Left lobe of liver (tissue), 2 donors: ENCODE results near the gene KIF1B. TPM values are rescaled to one million over a fixed set of nuclear protein-coding genes. Genes with fewer than 3 reads are reported as not detected.
"Not testable (repeated sequence)": the region's sequence is repeated elsewhere in the genome, so short reads cannot be mapped to it uniquely, and the experiment has no call there.

Experiments
- ATAC-seq: fragments of 200-7000 bp; cut with Tn5 transposase; one replicate; pipeline ENCODE4 v1.9.1; 2020; ENCODE audit warnings: mild to moderate bottlenecking, moderate library complexity
- DNase-seq: peaks from one replicate; pipeline ENCODE4 v3.0.0-alpha.2; 2020; ENCODE audit warnings: low spot score
- total RNA-seq: library from RNA; stranded (reverse); gene quantifications from one replicate; pipeline ENCODE4 v1.2.1, GENCODE V29; 2021
- donor health status: DM: no; HTN: no; CAD: no; lungs with moderate emphysema.
- donor health status: DM: no; HTN: yes; CAD: no.

Gene KIF1B
- total RNA-seq, 1 donor from 2014 or later: 28.5 TPM

DNA sequence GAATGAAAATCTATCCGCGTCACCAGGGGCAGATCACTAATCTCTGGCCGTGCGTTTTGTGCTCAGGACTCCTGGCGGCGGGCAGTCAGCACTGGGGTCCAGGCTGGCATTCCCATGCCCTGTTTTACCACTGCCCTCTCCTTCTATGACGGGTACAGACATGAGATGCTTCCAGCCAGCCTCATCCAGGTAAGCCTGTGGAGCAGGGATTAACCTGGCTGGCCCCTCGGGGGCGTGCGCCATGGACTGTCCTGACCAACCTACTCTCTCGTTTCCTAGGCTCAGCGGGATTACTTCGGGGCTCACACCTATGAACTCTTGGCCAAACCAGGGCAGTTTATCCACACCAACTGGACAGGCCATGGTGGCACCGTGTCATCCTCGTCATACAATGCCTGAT, 209.0 kb downstream of the KIF1B start:
- no peak for ATAC-seq
- DNase-seq: no peak

DNA sequence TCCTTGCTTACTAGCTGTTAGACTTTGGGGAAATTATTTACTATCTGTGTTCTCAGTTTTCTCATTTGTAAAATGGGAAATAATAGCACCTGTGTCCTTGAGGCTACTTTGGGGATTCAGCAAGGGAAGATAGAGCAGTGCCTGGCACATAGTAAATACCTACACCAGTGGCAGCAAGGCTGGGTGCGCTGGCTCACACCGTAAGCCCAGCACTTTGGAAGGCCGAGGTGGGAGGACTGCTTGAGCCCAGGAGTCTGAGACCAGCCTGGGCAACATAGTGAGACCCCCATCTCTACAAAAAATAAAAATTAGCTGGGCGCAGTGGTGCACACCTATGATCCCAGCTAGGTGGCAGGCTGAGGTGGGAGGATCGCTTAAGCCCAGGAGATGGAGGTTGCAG, 211.3 kb downstream of the KIF1B start:
- ATAC-seq (no peak), DNase-seq (no peak)

DNA sequence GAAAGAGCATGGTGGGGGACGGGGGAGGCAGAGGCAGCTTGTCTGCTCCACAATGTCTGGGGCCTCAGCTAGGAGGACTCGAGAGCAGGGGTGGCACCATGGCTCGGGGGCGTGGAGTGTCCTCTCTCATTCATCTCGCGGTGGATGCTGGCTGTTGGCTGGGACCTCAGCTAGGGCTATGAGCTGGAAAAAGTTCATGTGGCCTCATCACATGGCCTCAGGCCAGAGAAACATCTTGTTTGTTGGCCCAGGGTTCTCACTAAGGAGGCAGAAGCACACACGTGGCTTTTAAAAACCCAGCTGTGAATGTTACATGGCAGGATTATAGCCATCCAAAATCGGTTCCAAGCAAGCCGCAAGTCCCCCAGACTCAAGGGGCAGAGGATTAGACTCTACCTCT, 213.7 kb downstream of the KIF1B start:
- DNase-seq (peak; percentile 73), ATAC-seq (peak; percentile 81)

DNA sequence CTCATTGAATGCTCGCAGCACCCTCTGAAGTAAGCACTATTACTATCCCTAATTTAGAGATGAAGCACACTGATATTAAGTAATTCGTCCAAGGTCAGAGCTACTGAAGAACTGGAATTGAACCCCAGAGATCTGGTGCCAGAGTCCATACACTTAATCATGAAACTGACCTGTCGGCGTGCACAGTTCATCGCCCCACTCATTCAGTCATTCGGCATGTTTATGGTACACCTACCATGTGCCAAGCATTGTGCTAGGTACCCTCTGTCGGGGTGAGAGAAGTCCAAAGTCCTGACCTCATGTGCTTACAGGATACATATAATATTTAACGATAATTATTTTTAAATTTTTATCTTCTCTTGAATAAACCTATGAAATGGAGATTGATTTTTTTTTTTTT, 214.3 kb downstream of the KIF1B start:
- DNase-seq (no peak), ATAC-seq (no peak)

DNA sequence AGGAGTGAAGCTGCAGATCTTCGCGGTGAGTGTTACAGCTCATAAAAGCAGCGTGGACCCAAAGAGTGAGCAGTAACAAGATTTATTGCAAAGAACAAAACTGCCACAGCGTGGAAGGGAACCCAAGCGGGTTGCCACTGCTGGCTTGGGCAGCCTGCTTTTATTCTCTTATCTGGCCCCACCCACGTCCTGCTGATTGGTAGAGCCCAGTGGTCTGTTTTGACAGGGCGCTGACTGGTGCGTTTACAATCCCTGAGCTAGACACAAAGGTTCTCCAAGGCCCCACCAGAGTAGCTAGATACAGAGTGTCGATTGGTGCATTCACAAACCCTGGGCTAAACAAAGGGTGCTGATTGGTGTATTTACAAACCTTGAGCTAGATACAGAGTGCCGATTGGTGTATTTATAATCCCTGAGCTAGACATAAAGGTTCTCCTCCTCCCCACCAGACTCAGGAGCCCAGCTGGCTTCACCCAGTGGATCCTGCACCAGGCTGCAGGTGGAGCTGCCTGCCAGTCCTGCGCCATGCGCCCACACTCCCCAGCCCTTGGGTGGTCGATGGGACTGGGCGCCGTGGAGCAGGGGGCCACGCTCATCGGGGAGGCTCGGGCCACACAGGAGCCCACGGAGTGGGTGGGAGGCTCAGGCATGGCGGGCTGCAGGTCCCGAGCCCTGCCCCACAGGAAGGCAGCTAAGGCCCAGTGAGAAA, 215.6 kb downstream of the KIF1B start:
- DNase-seq, ATAC-seq: not testable (repeated sequence)

DNA sequence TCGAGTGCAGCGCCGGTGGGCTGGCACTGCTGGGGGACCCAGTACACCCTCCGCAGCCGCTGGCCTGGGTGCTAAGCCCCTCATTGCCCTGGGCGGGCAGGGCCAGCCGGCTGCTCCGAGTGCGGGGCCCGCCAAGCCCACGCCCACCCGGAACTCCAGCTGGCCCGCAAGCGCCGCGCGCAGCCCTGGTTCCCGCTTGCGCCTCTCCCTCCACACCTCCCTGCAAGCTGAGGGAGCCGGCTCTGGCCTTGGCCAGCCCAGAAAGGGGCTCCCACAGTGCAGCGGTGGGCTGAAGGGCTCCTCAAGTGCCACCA, 216.1 kb downstream of the KIF1B start:
- DNase-seq, ATAC-seq: not testable (repeated sequence)

DNA sequence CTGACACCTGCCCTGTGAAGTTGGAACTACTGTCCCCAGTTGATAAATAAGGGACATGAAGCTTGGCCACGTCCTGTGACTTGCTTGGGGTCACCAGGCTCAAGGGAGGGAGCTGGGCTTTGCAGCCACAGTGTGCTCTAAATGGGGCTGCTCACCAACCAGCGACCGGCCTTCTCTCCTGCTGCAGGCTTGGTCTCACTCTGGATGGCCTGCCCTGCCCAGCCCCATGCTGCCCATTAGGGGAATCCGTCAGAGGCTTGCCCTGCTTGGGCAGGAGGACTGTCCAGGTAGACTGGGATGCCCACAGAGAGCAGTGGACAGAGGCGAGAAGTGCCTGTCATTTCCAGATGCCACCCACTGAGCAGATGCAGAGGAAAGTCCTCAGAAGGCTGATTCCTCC, 218.6 kb downstream of the KIF1B start:
- ATAC-seq: no peak
- DNase-seq: no peak

DNA sequence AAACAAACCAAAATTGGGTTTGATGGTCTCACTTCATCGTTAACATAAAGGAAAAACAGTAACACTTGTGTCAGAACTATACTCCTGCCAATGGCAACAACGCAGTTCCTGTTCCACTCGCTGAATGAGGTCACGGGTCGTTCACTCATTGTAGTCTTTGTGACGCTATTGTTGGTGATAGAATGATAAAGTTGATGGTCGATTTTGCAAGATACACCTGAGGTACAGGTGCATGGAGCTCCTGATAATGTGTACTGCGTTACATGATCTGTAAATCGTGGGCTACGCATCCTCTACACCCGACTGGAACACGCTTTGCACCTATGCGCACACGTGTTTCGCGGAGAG, 219.5 kb downstream of the KIF1B start:
- no peak for ATAC-seq
- DNase-seq: no peak

DNA sequence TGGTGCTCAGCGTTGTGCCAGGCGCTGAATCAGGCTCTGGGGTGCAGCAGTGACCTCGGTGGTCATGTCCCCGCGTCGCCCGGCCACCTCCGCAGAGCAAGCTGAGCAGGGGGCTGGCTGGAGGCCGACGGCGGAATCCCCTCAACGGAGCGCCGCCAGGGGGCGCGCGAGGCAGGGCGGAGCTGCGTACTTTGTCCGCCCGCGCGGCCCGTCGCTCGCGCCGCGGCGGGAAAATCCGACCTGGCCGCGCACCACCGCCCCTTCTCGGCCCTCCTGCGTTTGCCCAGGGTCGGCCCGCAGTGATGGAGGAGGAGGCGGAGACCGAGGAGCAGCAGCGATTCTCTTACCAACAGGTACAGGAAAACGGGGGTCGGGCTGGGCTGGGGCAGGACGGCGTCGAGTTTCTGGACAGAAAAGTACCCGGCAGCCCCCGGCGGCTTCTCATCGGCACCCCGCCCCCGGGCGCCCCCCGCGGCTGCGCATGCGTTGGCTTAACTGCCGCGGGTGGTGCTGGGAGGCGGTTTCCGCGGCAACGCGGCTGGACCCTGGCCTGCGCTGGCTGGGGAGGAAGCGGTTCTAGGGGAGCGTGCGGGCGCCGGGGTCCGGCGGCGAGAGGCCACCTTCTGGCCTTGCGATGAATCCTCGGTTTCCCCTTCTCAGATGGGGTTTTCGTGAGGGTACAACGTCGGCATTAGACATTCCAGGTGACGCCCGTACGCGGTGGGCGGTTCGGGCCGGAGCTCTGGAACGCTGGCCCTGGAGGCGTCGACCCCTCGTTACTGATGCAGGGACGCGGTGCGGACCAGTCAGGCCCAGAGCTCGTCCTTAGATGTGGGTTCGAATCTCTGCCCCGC, 220.1 kb downstream of the KIF1B start, which contains the start of gene CENPS:
CENPS (plus strand) TSS at position 218 of the 854 bp plus-strand sequence; CDS start at position 303, 85 bp downstream.
- peak; percentile 91 for ATAC-seq
- DNase-seq: peak; percentile 95

Other genes with a start within 250 kb of the KIF1B start
- gene RBP7, start 213.3 kb upstream of the KIF1B start, total RNA-seq: 2.5 TPM
- 21.6 TPM for gene UBE4B, start 177.6 kb upstream of the KIF1B start, total RNA-seq
- gene PGD, start 188.5 kb downstream of the KIF1B start, total RNA-seq: 51.2 TPM
- gene CENPS, start 219.9 kb downstream of the KIF1B start, total RNA-seq: 9.7 TPM
- gene CORT, start 239.5 kb downstream of the KIF1B start, total RNA-seq: not detected